Fibroblast of lung (primary cell): Measurements from ENCODE around the gene SEMA5A.

Experiments
- EZH2 ChIP-seq: IDR thresholded peaks from 2 replicates; pipeline ENCODE4 v1.5.1; 2012; ENCODE audit warnings: low read length, control low read depth, mild to moderate bottlenecking; ENCODE audit errors: missing control alignments
- TF ChIP-seq, protein P1 (sequence below), 2 donors: IDR thresholded peaks in 1 of 2; conservative IDR thresholded peaks in 1 of 2; 1 replicate in 1 of 2; 2 replicates in 1 of 2; pipeline ENCODE4 v1.5.1; 2011 to 2012; ENCODE audit warnings: low read length in 2 of 2, control low read depth in 1 of 2, inconsistent platforms in 1 of 2, low read depth in 1 of 2, mild to moderate bottlenecking in 1 of 2

GRCh38 chr5:9537223-9538141 lies 8.4 kb downstream of the SEMA5A start:
- TF ChIP-seq, protein P1, sequence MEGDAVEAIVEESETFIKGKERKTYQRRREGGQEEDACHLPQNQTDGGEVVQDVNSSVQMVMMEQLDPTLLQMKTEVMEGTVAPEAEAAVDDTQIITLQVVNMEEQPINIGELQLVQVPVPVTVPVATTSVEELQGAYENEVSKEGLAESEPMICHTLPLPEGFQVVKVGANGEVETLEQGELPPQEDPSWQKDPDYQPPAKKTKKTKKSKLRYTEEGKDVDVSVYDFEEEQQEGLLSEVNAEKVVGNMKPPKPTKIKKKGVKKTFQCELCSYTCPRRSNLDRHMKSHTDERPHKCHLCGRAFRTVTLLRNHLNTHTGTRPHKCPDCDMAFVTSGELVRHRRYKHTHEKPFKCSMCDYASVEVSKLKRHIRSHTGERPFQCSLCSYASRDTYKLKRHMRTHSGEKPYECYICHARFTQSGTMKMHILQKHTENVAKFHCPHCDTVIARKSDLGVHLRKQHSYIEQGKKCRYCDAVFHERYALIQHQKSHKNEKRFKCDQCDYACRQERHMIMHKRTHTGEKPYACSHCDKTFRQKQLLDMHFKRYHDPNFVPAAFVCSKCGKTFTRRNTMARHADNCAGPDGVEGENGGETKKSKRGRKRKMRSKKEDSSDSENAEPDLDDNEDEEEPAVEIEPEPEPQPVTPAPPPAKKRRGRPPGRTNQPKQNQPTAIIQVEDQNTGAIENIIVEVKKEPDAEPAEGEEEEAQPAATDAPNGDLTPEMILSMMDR (conservative IDR thresholded peaks at IDR 0.05 in 1 of 2, IDR thresholded peaks at IDR 0.05 in 1 of 2; ENCODE audit: low read depth in 1 of 2, low read length in 2 of 2), result no peak
- no peak for TF ChIP-seq EZH2
